Measurements from ENCODE around the gene CNNM2. TPM values are rescaled to one million over a fixed set of nuclear protein-coding genes. Genes with fewer than 3 reads are reported as not detected.

Gene CNNM2
- total RNA-seq, 4 donors from 2014 or later: 15.2 to 19.2 (median 15.9) TPM

- TF ChIP-seq CTCF (IDR thresholded peaks at IDR 0.05) (no peak), POLR2A (IDR thresholded peaks at IDR 0.05) (no peak)
- intact Hi-C loops (cut with DNase I): no loop called here
- Histone ChIP-seq H3K9me3 (no peaks in the 10 kb centered on the region), H3K36me3 (no peaks in the 10 kb centered on the region), H3K4me1 (peaks cover 6 to 10% of the 10 kb centered on the region in 2 donors), H3K4me3 (replicated peaks in 1 of 3) (no peak overlapping the region), H3K27ac (no peak overlapping the region), H3K27me3 (no peaks in the 10 kb centered on the region)
- 90 to 95% methylated on average over 4 of the region's 4 CpGs for WGBS, 2 donors
- no peak for DNase-seq
Observed at GRCh38 chr10:103040418-103040817, 122.3 kb downstream of the CNNM2 start.

GRCh38 chr10:103041391-103041790 lies 123.3 kb downstream of the CNNM2 start:
- H3K36me3 ChIP-seq: no peaks in the 10 kb centered on the region
- no peak overlapping the region for H3K27ac ChIP-seq
- peaks cover 6 to 10% of the 10 kb centered on the region in 2 donors for H3K4me1 ChIP-seq
- intact Hi-C loops (cut with DNase I): no loop called here
- no peak for TF ChIP-seq CTCF (IDR thresholded peaks at IDR 0.05)
- TF ChIP-seq POLR2A (IDR thresholded peaks at IDR 0.05): no peak
- no peaks in the 10 kb centered on the region for H3K9me3 ChIP-seq
- WGBS, 2 donors: 79 to 84% methylated on average over 6 of the region's 6 CpGs
- H3K27me3 ChIP-seq: no peaks in the 10 kb centered on the region
- DNase-seq: no peak
- no peak overlapping the region for H3K4me3 ChIP-seq (replicated peaks in 1 of 3)

GRCh38 chr10:103042129-103042528 lies 124.0 kb downstream of the CNNM2 start:
- Histone ChIP-seq H3K36me3 (no peaks in the 10 kb centered on the region), H3K4me3 (replicated peaks in 1 of 3) (no peak overlapping the region), H3K27ac (no peak overlapping the region), H3K27me3 (no peaks in the 10 kb centered on the region), H3K9me3 (no peaks in the 10 kb centered on the region), H3K4me1 (peaks cover 6 to 10% of the 10 kb centered on the region in 2 donors)
- TF ChIP-seq POLR2A (IDR thresholded peaks at IDR 0.05) (no peak), CTCF (IDR thresholded peaks at IDR 0.05) (no peak)
- WGBS, 2 donors: 69 to 70% methylated on average over 5 of the region's 5 CpGs
- peak; percentile 12 to 32 for DNase-seq
- intact Hi-C loops (cut with DNase I): no loop called here

DNA sequence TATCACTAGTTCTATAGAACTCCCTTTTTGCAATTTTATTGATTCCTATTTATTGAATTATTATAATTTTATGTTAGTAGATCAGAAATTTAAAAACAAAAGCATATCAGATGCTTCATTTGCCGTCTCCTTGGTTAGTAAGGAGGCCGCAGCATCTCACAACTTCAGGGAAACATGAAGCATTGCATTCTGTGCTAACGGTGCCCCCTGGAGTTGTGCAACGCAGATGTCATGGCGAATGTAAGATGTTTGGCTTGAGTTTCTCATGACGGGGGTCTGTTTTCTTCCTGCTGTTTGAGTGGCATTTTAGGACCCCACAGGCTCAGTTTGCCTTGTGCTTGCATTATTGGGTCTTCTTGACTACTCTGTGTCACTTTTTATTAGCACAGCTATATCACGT lies 124.8 kb downstream of the CNNM2 start:
- peaks cover 6 to 10% of the 10 kb centered on the region in 2 donors for H3K4me1 ChIP-seq
- intact Hi-C loops (cut with DNase I): no loop called here
- H3K36me3 ChIP-seq: no peaks in the 10 kb centered on the region
- H3K9me3 ChIP-seq: no peaks in the 10 kb centered on the region
- 87 to 91% methylated on average over 7 of the region's 7 CpGs for WGBS, 2 donors
- TF ChIP-seq CTCF (IDR thresholded peaks at IDR 0.05): no peak
- no peak for TF ChIP-seq POLR2A (IDR thresholded peaks at IDR 0.05)
- H3K27me3 ChIP-seq: no peaks in the 10 kb centered on the region
- H3K4me3 ChIP-seq (replicated peaks in 1 of 3): no peak overlapping the region
- H3K27ac ChIP-seq: no peak overlapping the region
- DNase-seq: no peak

DNA sequence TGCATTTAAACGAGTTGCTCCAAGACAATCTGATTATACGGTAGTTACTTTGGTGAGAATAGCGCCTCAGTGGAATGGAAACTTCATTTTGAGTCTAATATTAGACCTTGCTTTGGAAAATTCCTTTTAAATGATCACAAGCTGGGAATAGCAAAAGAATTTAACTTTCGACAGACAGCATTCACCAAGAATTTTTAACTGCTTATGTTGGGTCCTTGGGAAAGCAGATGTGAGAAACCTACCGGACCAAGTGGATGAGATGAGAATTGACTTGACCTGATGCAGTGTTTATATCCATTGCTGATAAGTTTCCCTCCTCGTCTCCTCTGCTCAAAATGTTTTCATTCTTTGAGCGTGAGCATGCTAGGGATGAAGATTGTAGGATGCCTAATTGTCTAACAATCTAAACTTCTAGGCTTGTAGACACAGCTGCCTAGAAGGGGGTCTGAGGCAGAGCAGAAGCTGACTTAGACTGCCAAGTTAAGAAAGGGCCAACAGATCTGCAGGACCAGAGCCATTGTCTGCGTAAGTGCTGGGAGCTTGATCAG lies 126.9 kb downstream of the CNNM2 start:
- intact Hi-C loops (cut with DNase I): no loop called here
- TF ChIP-seq POLR2A (IDR thresholded peaks at IDR 0.05) (no peak), CTCF (IDR thresholded peaks at IDR 0.05) (no peak)
- no peaks in the 10 kb centered on the region for H3K36me3 ChIP-seq
- H3K27ac ChIP-seq: no peak overlapping the region
- DNase-seq: no peak
- 76 to 79% methylated on average over 8 of the region's 8 CpGs for WGBS, 2 donors
- H3K9me3 ChIP-seq: no peaks in the 10 kb centered on the region
- no peak overlapping the region for H3K4me3 ChIP-seq (replicated peaks in 1 of 3)
- no peaks in the 10 kb centered on the region for H3K27me3 ChIP-seq
- H3K4me1 ChIP-seq: peaks cover 6 to 10% of the 10 kb centered on the region in 2 donors
